HG03460 (cell line): ENCODE results near the gene PRR5.

Experiments
- ATAC-seq: cut with Tn5 transposase; IDR thresholded peaks from one replicate; pipeline ENCODE4 v1.9.1; 2021; ENCODE audit not compliant: unreplicated experiment

Gene PRR5

GRCh38 chr22:44711690-44712555 lies 9.9 kb downstream of the PRR5 start:
- ATAC-seq: no peak

GRCh38 chr22:44712962-44713361 lies 11.0 kb downstream of the PRR5 start:
- no peak for ATAC-seq

- ATAC-seq: no peak
Observed at GRCh38 chr22:44714703-44715350, 12.8 kb downstream of the PRR5 start.

- ATAC-seq: no peak
Observed at GRCh38 chr22:44718418-44718817, 16.4 kb downstream of the PRR5 start.

GRCh38 chr22:44719586-44720368 lies 17.8 kb downstream of the PRR5 start:
- no peak for ATAC-seq

- ATAC-seq: no peak
Observed at GRCh38 chr22:44721213-44721612, 19.2 kb downstream of the PRR5 start.

- ATAC-seq: no peak
Observed at GRCh38 chr22:44722611-44723010, 20.6 kb downstream of the PRR5 start.

- ATAC-seq: no peak
Observed at GRCh38 chr22:44723801-44724200, 21.8 kb downstream of the PRR5 start.

GRCh38 chr22:44724416-44724815 lies 22.4 kb downstream of the PRR5 start:
- ATAC-seq: no peak

GRCh38 chr22:44724859-44725258 lies 22.9 kb downstream of the PRR5 start:
- no peak for ATAC-seq

- ATAC-seq: no peak
Observed at GRCh38 chr22:44726439-44726838, 24.4 kb downstream of the PRR5 start.

- ATAC-seq: no peak
Observed at GRCh38 chr22:44727148-44727547, 25.1 kb downstream of the PRR5 start.

GRCh38 chr22:44727709-44728108 lies 25.7 kb downstream of the PRR5 start:
- ATAC-seq: no peak

- no peak for ATAC-seq
Observed at GRCh38 chr22:44728761-44729324, 26.8 kb downstream of the PRR5 start.

- ATAC-seq: no peak
Observed at GRCh38 chr22:44729391-44730021, 27.5 kb downstream of the PRR5 start.

GRCh38 chr22:44730022-44730393 lies 28.0 kb downstream of the PRR5 start:
- no peak for ATAC-seq

- no peak for ATAC-seq
Observed at GRCh38 chr22:44730490-44731356, 28.7 kb downstream of the PRR5 start.

GRCh38 chr22:44731357-44731970 lies 29.5 kb downstream of the PRR5 start:
- no peak for ATAC-seq

GRCh38 chr22:44732017-44732561 lies 30.1 kb downstream of the PRR5 start:
- no peak for ATAC-seq
